Subcutaneous adipose tissue (tissue), 4 donors: Measurements from ENCODE around the gene MRPL16. TPM values are rescaled to one million over a fixed set of nuclear protein-coding genes. Genes with fewer than 3 reads are reported as not detected.

Experiments
- CTCF ChIP-seq: fragments of 450-650 bp; IDR thresholded peaks from one replicate; pipeline ENCODE4 v1.5.1; 2016; ENCODE audit warnings: low read depth, mild to moderate bottlenecking, control low read depth, antibody characterized with exemption, moderate library complexity
- total RNA-seq, 4 donors: library from RNA; depleted of rRNA; stranded (reverse); fragments of >200 nt; gene quantifications; one replicate each; pipeline ENCODE4 v1.1.0, GENCODE V29; 2016

MRPL16 gene
- total RNA-seq, 4 donors from 2014 or later, result 36.6 to 50.5 (median 42.1) TPM

- no peak for TF ChIP-seq CTCF
These were observed 34.1 kb downstream of the MRPL16 start for GRCh38 chr11:59776210-59777066.

GRCh38 chr11:59773083-59773440 lies 37.5 kb downstream of the MRPL16 start:
- TF ChIP-seq CTCF, result no peak

GRCh38 chr11:59771605-59772004 lies 39.0 kb downstream of the MRPL16 start:
- TF ChIP-seq CTCF, result no peak

- no peak for TF ChIP-seq CTCF
These were observed 39.7 kb downstream of the MRPL16 start for GRCh38 chr11:59770869-59771268.

GRCh38 chr11:59770319-59770718 lies 40.3 kb downstream of the MRPL16 start:
- no peak for TF ChIP-seq CTCF

- TF ChIP-seq CTCF, result no peak
These were observed 40.8 kb downstream of the MRPL16 start for GRCh38 chr11:59769828-59770227.

- no peak for TF ChIP-seq CTCF
These were observed 41.5 kb downstream of the MRPL16 start for GRCh38 chr11:59769111-59769510.
